ENCODE measurements around the gene ZP1. TPM values are rescaled to one million over a fixed set of nuclear protein-coding genes. Genes with fewer than 3 reads are reported as not detected.

ZP1 gene
- total RNA-seq, 3 donors from 2014 or later = 0.23 to 0.41 TPM; not detected in 1

GRCh38 chr11:60923800-60924109 is 56.4 kb downstream of the ZP1 start:
- Histone ChIP-seq H3K4me3 (no peak overlapping the region), H3K9me3 (no peaks in the 10 kb centered on the region), H3K4me1 (ENCODE audit: low read depth) (peaks cover 17% of the 10 kb centered on the region), H3K36me3 (ENCODE audit: low read depth) (peaks cover 3% of the 10 kb centered on the region)
- DNase-seq = no peak
- intact Hi-C loops (cut with DNase I, micrococcal nuclease) = no loop called here
- ATAC-seq = peak; percentile 9
- no peak for TF ChIP-seq CTCF (IDR thresholded peaks at IDR 0.05)

GRCh38 chr11:60924110-60924905 is 57.0 kb downstream of the ZP1 start, which contains the start of gene TMEM132A:
TMEM132A (plus strand) TSS chr11:60924460; CDS start chr11:60924634, 174 bp downstream.
- DNase-seq (peak in 2 of 3 donors; percentile 78 to 81), ATAC-seq (peak; percentile 92)
- peak within 1 kb of the TSS; percentile 17 for H3K4me3 ChIP-seq
- H3K9me3 ChIP-seq = no peaks in the 10 kb centered on the region
- peaks cover 17% of the 10 kb centered on the region for H3K4me1 ChIP-seq (ENCODE audit: low read depth)
- no peak for TF ChIP-seq CTCF (IDR thresholded peaks at IDR 0.05)
- intact Hi-C loops (cut with DNase I, micrococcal nuclease) = no loop called here
- peaks cover 3% of the 10 kb centered on the region for H3K36me3 ChIP-seq (ENCODE audit: low read depth)

Other genes with a start within 250 kb of the ZP1 start
- 10 to 100 TPM; 11.5 to 36.2 (median 18.4) TPM for gene MS4A8, start 167.9 kb upstream of the ZP1 start, total RNA-seq
- gene MS4A18, start 142.8 kb upstream of the ZP1 start, total RNA-seq = not detected
- gene MS4A15, start 110.7 kb upstream of the ZP1 start, total RNA-seq = under 1 TPM in 1 of 3 donors, not detected in 2; 0.38 TPM
- gene MS4A10, start 82.2 kb upstream of the ZP1 start, total RNA-seq = 1 to 10 TPM in 1 of 3 donors, not detected in 2; 1.2 TPM
- 10 to 100 TPM in 2 of 3 donors, 1 to 10 TPM in 1; 8.8 to 14.9 (median 14.7) TPM for gene CCDC86, start 25.4 kb upstream of the ZP1 start, total RNA-seq
- gene PTGDR2, start 11.6 kb upstream of the ZP1 start, total RNA-seq = 1 to 10 TPM; 1.8 to 3.4 (median 2.6) TPM
- 10 to 100 TPM; 61.1 to 74.1 (median 64.6) TPM for gene PRPF19, start 39.0 kb downstream of the ZP1 start, total RNA-seq
- 10 to 100 TPM; 35.8 to 95.2 (median 46.6) TPM for gene TMEM109, start 46.6 kb downstream of the ZP1 start, total RNA-seq
- 10 to 100 TPM in 1 of 3 donors, 1 to 10 TPM in 2; 3.9 to 11.8 (median 8.5) TPM for gene TMEM132A, start 56.9 kb downstream of the ZP1 start, total RNA-seq
- 10 to 100 TPM in 2 of 3 donors, 1 to 10 TPM in 1; 6.2 to 36.8 (median 18.4) TPM for gene SLC15A3, start 84.6 kb downstream of the ZP1 start, total RNA-seq
- 1 to 10 TPM; 2.3 to 4.3 (median 2.8) TPM for gene CD6, start 104.1 kb downstream of the ZP1 start, total RNA-seq
- gene CD5, start 234.9 kb downstream of the ZP1 start, total RNA-seq = 1 to 10 TPM; 1.2 to 3.4 (median 1.5) TPM

Data from mucosa of descending colon (tissue), 3 donors.